Measurements from ENCODE around the gene GFRA1.

Gene GFRA1

GRCh38 chr10:116270771-116271592, 2.0 kb downstream of the GFRA1 start:
- no peak for DNase-seq

- no peak for DNase-seq
Observed at GRCh38 chr10:116270126-116270770, 2.8 kb downstream of the GFRA1 start.

GRCh38 chr10:116269619-116270018, 3.4 kb downstream of the GFRA1 start:
- DNase-seq = no peak

GRCh38 chr10:116268976-116269375, 4.0 kb downstream of the GFRA1 start:
- no peak for DNase-seq

- DNase-seq = no peak
Observed at GRCh38 chr10:116265686-116266085, 7.3 kb downstream of the GFRA1 start.

GRCh38 chr10:116263870-116264655, 8.9 kb downstream of the GFRA1 start:
- no peak for DNase-seq

GRCh38 chr10:116262678-116263077, 10.3 kb downstream of the GFRA1 start:
- no peak for DNase-seq

GRCh38 chr10:116260599-116260998, 12.4 kb downstream of the GFRA1 start:
- no peak for DNase-seq

GRCh38 chr10:116259638-116260037, 13.4 kb downstream of the GFRA1 start:
- no peak for DNase-seq

GRCh38 chr10:116257785-116258184, 15.2 kb downstream of the GFRA1 start:
- no peak for DNase-seq

GRCh38 chr10:116256752-116257259, 16.2 kb downstream of the GFRA1 start:
- no peak for DNase-seq

GRCh38 chr10:116255886-116256751, 16.9 kb downstream of the GFRA1 start:
- no peak for DNase-seq

- no peak for DNase-seq
Observed at GRCh38 chr10:116254422-116255155, 18.4 kb downstream of the GFRA1 start.

- no peak for DNase-seq
Observed at GRCh38 chr10:116253716-116254115, 19.3 kb downstream of the GFRA1 start.

- no peak for DNase-seq
Observed at GRCh38 chr10:116251602-116252395, 21.2 kb downstream of the GFRA1 start.

- DNase-seq = no peak
Observed at GRCh38 chr10:116247691-116248090, 25.3 kb downstream of the GFRA1 start.

- DNase-seq = no peak
Observed at GRCh38 chr10:116246263-116246662, 26.7 kb downstream of the GFRA1 start.

- DNase-seq = no peak
Observed at GRCh38 chr10:116245156-116245555, 27.9 kb downstream of the GFRA1 start.

GRCh38 chr10:116241642-116242410, 31.2 kb downstream of the GFRA1 start:
- DNase-seq = no peak

- no peak for DNase-seq
Observed at GRCh38 chr10:116241085-116241484, 31.9 kb downstream of the GFRA1 start.
